Measurements from ENCODE around the gene NIN.
"Not testable (repeated sequence)": the region's sequence is repeated elsewhere in the genome, so short reads cannot be mapped to it uniquely, and the experiment has no call there.

Gene NIN

DNA sequence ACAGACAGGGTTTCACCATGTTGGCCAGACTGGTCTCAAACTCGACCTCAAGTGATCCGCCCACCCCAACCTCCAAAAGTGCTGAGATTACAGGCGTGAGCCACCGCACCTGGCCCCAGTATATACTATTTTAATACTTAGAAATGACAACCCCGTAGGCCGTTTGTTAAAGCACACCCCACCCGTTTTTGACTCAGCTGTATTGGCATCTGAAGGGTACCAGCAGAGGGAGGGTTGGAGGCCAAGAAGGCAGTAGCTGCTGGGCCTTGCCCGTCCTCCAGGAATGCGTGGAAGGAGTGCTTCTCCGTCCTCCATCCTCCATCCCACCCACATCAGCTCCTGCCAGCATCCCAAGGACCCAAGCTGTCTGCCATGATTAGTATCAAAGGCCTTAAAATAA lies 6.3 kb upstream of the NIN start:
- DNase-seq, result no peak

DNA sequence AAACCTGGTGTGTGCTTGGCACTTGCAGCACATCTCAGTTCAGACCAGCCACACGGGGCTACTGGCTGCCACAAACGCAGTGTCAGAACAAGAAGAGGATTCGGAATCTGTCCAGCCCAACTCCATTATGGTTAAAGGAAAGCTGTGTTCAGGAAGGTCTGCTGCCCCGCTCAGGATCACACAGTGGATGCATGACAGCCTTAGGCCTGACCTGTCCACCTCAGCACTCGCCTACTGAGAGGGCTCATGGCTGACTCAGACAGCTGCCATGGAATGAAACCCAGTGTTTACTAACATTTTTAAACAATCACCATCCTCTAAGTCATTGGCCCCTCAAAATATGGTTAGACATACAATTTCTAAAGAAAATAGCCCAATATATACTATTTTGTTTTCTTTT lies 5.6 kb upstream of the NIN start:
- no peak for DNase-seq

DNA sequence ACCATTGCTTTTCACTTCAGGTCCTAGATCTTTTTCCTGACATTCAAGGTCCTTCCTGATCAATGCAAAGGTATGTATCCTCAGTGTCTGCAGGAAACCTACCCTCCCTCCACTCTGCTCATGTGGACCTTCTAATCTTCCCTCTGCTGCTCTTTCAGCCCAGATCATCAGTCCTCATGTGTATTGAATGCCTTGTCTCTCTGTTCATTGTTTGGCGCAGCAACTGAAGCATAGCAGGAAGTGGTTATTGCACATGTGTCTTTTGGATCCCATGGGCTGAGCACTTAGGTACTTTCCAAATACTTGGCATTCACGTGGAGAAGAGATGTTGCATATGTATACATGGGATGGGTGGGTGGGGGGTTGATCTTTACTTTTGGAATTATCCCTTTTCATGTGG lies 4.3 kb upstream of the NIN start:
- DNase-seq, result no peak

DNA sequence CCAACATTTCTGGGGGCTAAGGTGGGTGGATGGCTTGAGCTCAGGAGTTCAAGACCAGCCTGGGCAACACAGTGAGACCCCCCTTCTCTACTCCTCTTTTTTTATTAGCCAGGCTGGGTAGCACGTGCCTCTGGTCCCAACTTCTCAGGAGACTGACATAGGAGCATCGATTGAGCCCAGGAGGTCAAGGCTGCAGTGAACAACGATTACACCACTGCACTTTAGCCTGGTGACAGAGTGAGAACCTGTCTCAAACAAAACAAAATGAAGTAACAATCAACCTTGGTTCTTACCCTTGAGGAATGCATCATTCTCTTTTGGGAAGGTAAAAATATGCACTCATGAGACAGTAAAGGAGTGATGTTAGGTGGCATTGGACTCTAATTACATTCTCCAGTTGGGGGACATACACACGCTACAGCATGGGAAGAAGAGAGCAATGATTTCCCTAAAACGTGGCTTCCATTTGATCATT lies 3.9 kb upstream of the NIN start:
- no peak for DNase-seq

DNA sequence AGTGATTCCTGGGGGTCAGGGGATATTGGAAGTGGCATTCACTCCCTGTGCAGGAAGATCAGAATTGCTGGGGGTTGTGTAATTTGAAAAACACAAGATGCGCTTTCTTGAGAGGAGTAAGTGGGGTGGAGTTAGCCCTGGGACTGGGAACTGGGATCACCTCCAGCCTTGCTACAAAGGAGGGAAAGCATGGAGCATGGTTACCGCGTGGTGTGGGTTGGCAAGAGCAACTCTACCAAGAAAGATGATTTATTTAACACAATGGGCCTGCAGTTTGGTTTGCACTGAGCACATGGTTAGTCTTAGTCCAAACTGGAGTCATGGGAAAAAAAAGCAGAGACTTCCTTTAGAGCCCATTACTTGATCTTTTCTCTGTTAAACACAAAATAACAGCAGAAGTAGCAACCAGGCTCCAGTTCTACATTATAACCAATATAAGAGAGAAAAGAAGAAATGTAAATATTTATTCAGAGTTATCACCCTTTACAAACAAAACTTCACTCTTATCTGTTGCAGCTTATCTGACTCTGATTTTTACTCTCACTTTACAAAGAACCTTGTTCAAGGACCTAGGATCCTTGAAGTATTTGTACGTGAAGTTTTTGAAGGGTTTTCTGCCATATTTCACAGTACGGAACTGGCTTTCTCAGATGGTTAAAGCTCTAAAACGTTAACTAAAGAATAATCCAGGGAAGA lies 2.1 kb upstream of the NIN start:
- DNase-seq, result no peak

DNA sequence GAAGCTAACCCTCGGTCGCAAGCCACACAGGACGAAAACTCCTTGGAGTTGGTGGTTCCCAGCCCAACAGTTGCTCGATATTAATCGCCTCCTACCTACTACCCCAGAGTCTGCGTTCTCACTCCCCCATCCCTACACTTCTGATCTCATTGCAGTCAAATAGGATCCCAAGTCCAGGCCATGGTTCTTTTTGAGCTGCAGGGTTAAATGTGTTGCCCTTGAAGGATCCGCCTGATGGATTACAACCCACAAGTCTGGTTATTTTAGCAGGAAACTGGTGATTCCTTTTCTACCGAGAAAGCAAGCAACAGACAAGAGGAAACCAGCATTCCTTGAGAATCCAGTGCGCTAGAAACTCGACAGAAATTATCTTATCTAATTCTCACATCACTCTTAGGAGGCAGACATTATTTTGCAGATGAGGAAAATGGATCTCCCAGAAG lies 785 bp upstream of the NIN start:
- DNase-seq, result no peak

DNA sequence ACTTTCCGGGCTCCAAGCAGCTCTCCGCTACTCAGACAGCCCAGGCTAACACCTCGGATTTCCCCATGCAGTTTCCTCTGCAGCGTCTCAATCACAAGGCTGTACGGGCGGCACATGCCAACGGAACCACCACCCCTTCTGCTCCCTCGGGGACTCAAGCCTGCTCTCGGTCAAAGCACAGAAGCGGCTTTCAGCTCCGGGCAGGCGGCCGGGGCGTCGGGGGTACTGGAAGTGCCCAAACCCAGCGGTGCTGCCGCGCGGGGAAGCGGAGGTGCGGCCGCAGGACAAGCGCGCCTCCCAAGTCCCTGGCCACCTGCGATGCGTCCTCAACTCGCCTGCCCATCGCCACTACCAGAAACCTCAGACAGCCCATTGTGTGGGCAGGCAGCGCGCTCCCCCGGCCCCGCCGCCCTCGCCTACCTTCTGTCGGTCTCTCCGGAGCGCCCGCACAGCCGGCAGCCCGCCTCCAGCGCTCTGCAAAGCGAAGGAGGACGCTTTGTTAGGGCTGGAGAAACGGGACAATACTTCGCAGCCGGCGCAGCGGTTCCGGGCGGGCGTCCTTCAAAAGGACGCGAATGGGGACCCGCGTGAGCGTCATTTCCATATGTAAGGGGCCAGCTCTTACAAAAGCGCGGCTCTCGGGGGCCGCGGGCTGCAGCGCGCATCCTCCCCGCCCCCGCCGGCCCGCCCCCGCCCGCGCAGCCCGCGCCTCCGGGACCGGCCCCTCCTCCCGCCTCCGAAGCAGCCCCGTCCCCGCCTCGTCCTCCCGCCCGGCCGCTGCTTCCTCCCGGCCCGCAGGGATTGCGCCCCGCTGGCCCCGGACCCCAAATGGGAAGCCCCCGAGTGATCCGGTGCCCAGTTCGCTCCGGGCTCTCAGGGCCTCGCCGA lies 674 bp downstream of the NIN start:
- DNase-seq, result no peak

DNA sequence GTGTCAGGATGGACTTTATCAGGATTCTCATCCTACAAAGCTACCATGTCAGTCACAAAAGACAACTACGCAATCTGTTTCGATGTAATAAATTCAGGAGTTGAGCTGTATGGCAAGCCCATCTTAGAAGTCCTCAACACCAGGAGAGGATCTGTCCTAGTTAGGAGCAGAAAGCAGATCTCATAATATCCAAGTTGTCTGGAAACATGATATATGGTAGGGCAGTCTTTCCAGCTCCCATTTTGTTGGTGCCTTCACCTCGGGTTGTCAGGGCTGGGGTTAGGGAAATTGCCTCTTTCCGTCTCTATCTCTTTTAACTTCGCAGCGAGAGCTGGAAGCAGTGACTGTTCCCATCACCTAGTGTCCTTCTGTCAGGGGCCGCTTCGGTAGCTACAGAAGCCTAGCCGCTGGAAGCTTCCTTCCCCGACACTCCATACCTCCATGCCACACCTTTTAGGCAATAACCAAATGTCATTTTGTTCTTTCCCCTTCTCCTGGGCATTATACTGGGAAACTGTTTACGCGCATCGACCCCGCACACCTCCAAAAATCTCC lies 1.4 kb downstream of the NIN start:
- no peak for DNase-seq

DNA sequence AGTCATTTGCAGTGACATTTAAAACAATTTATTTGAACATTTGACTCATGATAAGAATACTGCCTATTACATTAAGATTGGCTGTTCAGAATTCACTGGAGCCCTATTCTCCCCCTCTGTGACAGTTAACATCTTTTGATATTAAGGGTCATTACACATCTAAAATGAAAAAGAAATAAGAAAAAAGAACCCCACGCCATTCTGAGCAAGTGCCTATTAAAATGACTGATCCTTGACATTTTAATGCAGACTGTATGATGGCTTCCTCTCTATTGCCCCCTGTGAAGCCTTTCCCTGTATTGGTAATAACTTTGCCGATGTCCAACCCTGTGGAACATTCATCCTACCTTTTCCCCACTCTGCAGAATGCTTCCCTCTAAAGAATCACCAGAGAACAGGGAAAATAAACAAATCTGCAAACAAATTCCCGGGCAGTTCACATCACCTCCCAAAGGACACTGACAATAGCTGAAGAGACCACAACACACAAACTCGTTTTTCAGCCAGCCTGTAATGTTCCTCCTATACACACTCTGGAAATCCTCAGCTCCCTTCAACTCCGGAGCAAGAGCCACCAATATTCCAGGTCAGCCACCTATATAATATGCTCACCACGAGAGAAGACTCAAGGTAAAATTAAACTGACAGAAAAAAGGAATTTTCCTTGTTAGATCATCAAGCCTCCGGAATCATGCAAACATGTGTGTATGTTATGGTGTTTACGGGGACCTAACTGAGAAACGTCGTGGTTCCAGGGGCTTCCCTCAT lies 2.1 kb downstream of the NIN start:
- DNase-seq, result no peak

DNA sequence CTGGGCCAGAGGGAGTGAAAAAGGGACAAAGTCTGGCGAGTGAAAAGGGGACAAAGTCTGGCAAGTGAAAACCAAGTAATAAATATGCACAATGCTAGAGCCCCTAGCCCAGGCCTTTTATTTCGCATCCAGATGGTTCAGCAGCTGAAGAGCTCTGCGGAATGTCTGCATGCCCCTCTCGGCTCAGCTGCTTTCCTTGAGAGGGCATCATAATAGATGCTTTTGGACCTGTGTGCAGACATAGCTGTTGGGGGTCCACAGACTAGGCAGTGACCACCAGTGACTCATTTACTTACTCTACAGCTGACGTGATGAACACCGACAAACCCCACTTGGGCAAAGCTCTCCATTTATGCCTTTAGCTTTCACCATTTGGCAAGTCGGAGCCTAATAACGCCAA lies 4.3 kb downstream of the NIN start:
- no peak for DNase-seq

DNA sequence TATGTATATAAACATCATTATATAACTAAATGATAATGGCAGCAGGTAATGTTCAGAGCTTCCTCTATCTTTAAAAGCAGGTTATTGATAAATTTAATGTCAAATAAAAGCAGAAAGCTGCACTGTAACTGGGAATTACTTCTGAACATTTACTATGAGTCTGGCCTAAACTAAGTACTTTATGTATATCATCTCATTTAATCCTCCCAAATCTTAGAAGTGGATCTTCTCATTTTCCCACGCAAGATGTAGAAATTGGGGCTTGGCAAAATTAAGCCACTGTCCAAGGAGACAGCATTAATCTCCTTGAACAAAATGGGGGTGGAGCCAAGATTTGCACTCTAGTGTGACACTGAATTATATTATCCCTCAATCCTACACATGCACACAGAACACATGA lies 5.7 kb downstream of the NIN start:
- no peak for DNase-seq

DNA sequence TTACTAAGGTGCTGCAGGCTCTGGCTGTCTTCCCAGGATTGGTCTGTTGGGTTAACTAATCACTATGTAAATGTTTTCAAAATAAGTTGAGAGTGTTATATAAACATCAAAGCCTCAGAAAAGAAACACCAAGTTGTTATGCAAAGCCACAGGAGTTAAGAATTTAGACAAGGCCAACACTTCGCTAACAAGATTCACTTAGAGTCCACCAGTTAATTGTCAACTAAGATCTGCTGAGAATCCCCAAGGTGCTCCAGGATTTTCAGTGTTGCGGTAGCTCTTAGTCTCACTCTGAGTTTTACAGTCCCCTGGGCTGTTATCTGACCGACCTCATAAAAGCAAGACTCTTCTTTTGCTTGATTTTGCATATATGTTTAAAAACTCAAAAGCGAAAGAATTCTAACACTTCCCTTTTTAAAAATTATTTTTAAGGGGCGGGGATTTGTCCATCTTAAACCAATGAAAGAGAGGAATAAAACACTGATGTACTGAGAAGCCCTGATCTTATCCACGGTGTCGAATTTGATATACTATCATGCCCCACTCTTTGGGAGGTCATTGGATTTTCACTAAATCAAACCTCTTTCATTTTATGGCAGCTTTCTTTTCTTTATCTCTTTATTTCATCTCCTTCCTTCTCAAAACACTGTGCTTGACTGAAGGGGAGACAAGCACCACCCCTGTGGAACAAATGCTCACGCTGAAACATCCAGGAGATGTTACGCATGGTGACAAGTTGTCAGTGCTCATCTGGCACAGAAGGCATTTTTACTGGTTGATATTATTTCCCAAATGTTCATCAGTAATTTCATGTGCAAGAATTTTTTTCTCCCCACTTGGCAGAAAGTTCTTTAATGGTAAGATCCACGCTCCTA lies 7.0 kb downstream of the NIN start:
- no peak for DNase-seq

DNA sequence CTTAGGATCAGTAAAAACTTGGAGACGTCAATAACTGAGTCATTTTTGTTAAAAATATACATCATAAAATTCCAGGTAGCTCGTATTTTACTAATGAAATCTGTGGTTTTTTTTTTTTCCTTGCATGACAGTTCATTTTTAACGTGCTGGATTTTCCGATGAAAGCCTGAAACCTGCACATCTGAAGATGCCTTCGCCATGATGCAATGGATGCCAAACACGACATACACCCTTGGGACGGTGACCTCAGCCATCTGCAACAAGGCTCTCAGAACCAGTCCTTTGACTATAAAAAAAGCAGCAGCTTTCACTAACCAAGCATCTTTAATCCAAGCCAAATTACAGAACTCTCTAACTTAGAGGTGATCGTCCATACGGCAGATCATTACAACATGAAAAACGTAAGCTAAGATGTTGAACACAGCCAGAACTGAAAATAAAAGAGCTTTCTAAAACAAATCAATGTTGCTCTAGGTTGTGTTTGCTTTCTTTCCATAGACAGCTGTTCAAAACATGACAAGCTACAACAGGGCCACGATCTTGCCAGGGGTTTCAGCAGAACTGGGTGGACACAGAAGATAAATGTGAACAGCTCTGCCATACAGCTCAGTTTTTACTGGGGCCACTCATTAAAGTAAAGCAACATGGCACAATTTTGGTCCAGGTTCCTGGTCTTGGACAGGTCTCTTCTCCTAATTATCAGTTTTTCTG lies 7.8 kb downstream of the NIN start:
- no peak for DNase-seq

DNA sequence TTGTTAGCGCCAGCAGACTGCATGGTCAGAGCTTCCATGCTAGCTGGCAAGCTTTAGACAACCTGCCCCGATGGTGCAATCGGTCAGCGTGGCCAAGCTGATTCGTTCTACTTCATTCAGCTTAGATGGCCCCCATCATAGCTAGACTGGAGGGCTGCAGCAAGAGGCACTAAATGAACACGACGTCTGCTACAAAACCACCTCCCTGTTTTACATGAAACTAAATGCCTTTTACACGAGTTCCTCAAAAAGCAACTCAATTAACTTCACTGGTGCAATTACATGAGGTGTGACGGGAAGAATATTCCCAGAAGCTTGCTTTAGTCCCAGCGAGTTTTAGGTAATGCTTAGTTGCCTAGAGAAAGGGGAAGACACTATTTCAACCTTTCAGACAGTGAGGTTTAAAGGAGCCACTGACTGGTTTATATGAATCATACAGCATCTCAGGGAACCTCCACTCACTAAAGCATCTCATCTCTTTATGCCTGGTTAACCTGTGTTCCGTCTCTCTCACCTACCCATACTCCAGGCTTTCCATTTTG lies 8.4 kb downstream of the NIN start:
- no peak for DNase-seq

DNA sequence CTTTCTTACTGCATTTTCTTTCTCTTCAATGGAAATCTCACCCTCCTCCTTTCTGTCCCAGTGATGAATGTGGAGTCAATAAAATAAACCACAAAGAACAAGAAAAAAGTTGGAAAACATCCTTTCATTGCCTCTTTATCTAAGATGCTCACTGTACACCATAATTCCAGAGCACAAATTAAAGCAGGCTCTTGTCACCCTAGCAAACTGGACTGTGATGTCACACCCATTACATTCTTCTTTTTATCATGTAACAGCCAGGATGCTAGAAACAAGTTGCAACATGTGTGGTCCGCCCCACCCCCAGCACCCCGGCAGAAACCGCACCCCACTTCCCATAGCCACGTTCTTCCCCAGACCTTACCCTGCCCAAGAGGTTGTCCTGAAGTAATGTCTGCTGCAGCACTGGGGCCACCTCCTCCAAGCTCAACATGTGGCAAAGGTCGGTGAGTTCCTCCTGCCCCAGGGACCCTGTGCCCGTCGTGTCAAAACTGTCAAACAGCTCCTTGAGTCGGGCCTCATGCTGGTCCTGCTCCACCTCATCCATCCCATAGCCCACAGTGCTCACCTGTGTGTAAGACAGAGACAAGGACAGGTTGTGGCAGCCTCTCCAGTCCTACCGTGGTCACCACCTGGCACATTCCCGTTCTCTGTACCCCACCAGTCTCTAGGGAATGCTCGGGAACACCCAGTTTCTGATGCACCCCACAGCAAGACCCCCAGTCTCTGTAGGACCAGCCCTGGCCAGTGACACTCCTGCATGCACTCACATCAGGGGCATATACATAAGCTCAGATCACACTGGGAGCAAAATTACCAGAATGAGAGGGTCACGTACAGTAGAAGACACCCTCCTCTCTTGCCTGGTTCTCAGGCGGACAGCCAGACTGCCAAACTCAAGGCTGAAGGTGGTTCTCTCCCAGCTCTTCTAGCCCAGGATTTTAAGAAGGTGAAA lies 9.2 kb downstream of the NIN start:
- DNase-seq, result no peak

DNA sequence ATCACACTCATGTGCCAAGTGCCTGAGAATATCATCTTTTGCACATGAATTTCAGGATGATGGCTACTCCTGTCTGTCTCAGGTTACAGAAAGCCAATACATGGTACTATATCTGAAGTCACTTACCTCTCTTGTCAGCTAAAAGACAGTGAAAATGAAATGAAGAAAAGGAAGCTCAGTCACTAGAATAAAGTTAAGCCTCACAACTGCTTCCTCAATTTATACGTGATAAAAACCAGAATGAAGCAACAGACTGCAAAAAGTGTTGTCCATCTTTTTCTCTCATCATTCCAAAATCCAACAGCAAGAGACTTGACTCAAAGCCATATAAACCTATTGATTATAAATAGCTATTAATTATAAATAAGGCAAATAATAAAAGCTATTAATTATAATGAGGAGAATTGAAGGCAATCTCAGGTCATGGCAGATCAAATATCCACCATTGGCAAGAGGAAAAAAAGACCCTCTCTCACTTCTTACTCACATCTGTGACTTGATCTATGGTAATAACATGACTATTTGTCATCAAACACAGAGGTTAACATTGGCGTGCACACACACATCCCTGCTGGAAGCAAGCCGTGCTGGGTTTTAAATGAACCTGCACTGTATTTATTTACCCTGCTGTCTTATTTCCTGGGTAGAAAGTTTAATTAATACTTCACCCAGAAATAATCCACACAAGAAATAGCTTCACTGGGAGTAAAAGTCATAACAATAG lies 10.0 kb downstream of the NIN start:
- no peak for DNase-seq

DNA sequence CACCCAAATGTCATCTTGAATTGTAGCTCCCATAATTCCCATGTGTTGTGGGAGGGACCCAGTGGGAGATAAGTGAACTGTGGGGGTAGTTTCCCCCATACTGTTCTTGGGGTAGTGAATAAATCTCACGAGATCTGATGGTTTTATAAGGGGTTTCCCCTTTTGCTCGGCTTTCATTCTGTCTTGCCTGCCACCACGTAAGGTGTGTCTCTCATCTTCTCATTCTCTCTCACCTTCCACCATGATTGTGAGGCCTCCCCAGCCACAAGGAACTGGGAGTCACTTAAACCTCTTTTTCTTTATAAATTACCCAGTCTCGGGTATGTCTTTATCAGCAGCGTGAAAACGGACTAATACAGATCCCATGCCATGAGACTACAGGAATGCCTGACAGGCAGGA lies 11.7 kb downstream of the NIN start:
- not testable (repeated sequence) for DNase-seq

DNA sequence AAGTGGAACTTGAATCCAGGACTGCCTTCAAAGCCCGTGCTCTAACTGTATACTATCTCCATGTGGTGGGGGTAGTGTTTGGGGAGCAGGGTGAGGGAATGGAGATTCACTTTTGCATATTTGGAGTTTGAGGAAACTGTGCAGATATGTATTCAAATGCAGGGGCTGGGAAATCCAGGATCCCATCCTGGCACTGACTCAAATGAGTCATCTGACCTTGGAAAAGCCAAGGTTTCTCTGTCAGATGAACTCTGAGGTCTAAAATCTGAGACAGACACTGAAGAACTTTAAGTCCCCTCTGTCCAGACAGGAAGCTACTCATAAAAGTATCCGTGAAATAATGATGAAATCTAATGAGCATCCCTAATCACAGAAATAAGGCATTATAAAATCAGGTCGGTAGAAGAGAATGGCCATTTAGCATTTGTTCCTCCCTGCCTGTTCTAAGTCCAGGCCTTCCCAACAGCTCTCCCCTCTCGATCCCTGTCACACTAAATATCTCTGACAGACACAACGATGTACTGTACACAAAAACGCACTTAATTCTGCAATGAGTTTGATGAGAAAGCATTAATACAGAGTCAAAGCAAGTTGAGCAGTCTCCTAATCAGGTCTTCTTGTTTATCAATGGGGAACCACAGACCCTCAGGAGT lies 14.4 kb downstream of the NIN start:
- DNase-seq, result no peak

DNA sequence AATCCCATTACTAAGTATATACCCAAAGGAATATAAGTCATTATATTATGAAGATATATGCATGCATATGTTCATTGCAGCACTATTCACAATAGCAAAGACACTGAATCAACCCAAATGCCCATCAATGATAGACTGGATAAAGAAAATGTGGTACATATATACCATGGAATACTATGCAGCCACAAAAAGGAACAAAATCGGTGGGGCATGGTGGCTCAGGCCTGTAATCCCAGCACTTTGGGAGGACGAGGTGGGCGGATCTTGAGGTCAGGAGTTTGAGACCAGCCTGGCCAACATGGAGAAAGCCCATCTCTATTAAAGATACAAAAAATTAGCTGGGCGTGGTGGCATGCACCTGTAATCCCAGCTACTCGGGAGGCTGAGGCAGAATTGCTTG lies 15.4 kb downstream of the NIN start:
- DNase-seq, result not testable (repeated sequence)
